Small intestine (tissue), 7 donors: Measurements from ENCODE around the gene KCNE3. TPM values are rescaled to one million over a fixed set of nuclear protein-coding genes. Genes with fewer than 3 reads are reported as not detected.

Experiments used
- DNase-seq, 2 donors: peaks; one replicate each; pipeline versions ENCODE4 v3.0.0 to v3.0.0-alpha.2; 2013
- FAIRE-seq: peaks from 2 replicates; lab custom pipeline; 2012; peaks lifted over from hg19 to GRCh38; lab: Jason Lieb, UNC
- H3K27ac ChIP-seq, 3 donors: one replicate each; pipeline ENCODE4 v1.5.1; 2013; ENCODE audit warnings: low read length in 2 of 3, mild to moderate bottlenecking in 2 of 3, control low read depth in 1 of 3, inconsistent platforms in 1 of 3, low read depth in 1 of 3, moderate library complexity in 1 of 3
- H3K27me3 ChIP-seq, 3 donors: one replicate each; pipeline ENCODE4 v1.6.1; 2013; ENCODE audit warnings: low read length in 3 of 3, inconsistent platforms in 1 of 3; ENCODE audit not compliant: control insufficient read depth in 3 of 3, insufficient read depth in 3 of 3
- H3K36me3 ChIP-seq, 3 donors: one replicate each; pipeline ENCODE4 v1.6.1; 2013; ENCODE audit warnings: low read length in 3 of 3, inconsistent platforms in 1 of 3, low read depth in 1 of 3, mild to moderate bottlenecking in 1 of 3, moderate library complexity in 1 of 3; ENCODE audit not compliant: control insufficient read depth in 3 of 3, insufficient read depth in 2 of 3
- H3K4me1 ChIP-seq, 3 donors: one replicate each; pipeline ENCODE4 v1.6.1; 2013; ENCODE audit warnings: low read length in 2 of 3, inconsistent platforms in 1 of 3, low read depth in 1 of 3, mild to moderate bottlenecking in 1 of 3, moderate library complexity in 1 of 3; ENCODE audit not compliant: control insufficient read depth in 3 of 3, insufficient read depth in 2 of 3
- H3K4me3 ChIP-seq, 3 donors: one replicate each; pipeline ENCODE4 v1.5.1; 2013; ENCODE audit warnings: low read length in 3 of 3, control low read depth in 1 of 3, inconsistent platforms in 1 of 3, low read depth in 1 of 3, mild to moderate bottlenecking in 1 of 3, moderate library complexity in 1 of 3
- H3K9me3 ChIP-seq, 2 donors: one replicate each; pipeline ENCODE4 v1.6.1; 2013; ENCODE audit warnings: low read depth in 1 of 2, low read length in 1 of 2; ENCODE audit not compliant: control insufficient read depth in 2 of 2, insufficient read depth in 1 of 2
- WGBS, 3 donors: extraction: QIAGEN DNeasy Blood & Tissue Kit; methylation state at CpG; one replicate each; pipeline ENCODE4 v1.1.7; 2013; 5-methylcytosine and 5-hydroxymethylcytosine counted together
- polyA plus RNA-seq, 4 donors: library from polyadenylated mRNA; stranded (reverse) in 3 of 4; unstranded in 1 of 4; fragments of 200-250 nt in 3 of 4; fragments of 120-200 nt in 1 of 4; gene quantifications; one replicate each; pipeline versions ENCODE4 v1.2.1 to v1.2.3, GENCODE V29; 2013
- donor health status: healthy with polysubstance abuse.
- donor health status: control.
- donor health status: control.
- donor health status: Bipolar disorder and iron deficiency.
- donor health status: healthy.

KCNE3 gene
- polyA plus RNA-seq, 4 donors, result 17.0 to 88.4 (median 29.3) TPM

- Histone ChIP-seq H3K27ac (no peak overlapping the region), H3K4me3 (no peak overlapping the region), H3K36me3 (no peaks in the 10 kb centered on the region), H3K27me3 (no peaks in the 10 kb centered on the region), H3K9me3 (no peaks in the 10 kb centered on the region), H3K4me1 (no peaks in the 10 kb centered on the region)
- FAIRE-seq (no peak), DNase-seq (no peak)
- WGBS, 3 donors, result 85 to 87% (median 86%) methylated on average over 2 of the region's 2 CpGs
Observed at GRCh38 chr11:74476536-74476935, 9.2 kb upstream of the KCNE3 start.

- Histone ChIP-seq H3K9me3 (no peaks in the 10 kb centered on the region), H3K4me1 (no peaks in the 10 kb centered on the region), H3K27me3 (no peaks in the 10 kb centered on the region), H3K36me3 (no peaks in the 10 kb centered on the region), H3K27ac (no peak overlapping the region), H3K4me3 (no peak overlapping the region)
- FAIRE-seq, result no peak
- DNase-seq, result no peak
- WGBS, 3 donors, result 20 to 33% (median 23%) methylated on average over 1 of the region's 1 CpG
Observed at GRCh38 chr11:74474316-74474715, 7.0 kb upstream of the KCNE3 start.

- Histone ChIP-seq H3K4me3 (no peak overlapping the region), H3K9me3 (no peaks in the 10 kb centered on the region), H3K27me3 (no peaks in the 10 kb centered on the region), H3K4me1 (no peaks in the 10 kb centered on the region), H3K36me3 (no peaks in the 10 kb centered on the region), H3K27ac (no peak overlapping the region)
- no peak for DNase-seq
- FAIRE-seq, result no peak
- 70 to 77% (median 76%) methylated on average over 10 of the region's 10 CpGs for WGBS, 3 donors
Observed at GRCh38 chr11:74473382-74474173, 6.2 kb upstream of the KCNE3 start.

- peaks cover 0 to 1% (median 0%) of the 10 kb centered on the region in 3 donors for H3K36me3 ChIP-seq
- no peaks in the 10 kb centered on the region for H3K27me3 ChIP-seq
- FAIRE-seq (no peak), DNase-seq (no peak)
- no peak overlapping the region for H3K4me3 ChIP-seq
- H3K27ac ChIP-seq, result no peak overlapping the region
- no peaks in the 10 kb centered on the region for H3K9me3 ChIP-seq
- 74 to 81% (median 78%) methylated on average over 5 of the region's 5 CpGs for WGBS, 3 donors
- H3K4me1 ChIP-seq, result peaks cover 0 to 9% (median 2%) of the 10 kb centered on the region in 3 donors
Observed at GRCh38 chr11:74471668-74472429, 4.5 kb upstream of the KCNE3 start.

- Histone ChIP-seq H3K27me3 (no peaks in the 10 kb centered on the region), H3K27ac (no peak overlapping the region), H3K9me3 (no peaks in the 10 kb centered on the region), H3K36me3 (peaks cover 0 to 3% (median 0%) of the 10 kb centered on the region in 3 donors), H3K4me1 (peaks cover 0 to 12% (median 2%) of the 10 kb centered on the region in 3 donors), H3K4me3 (no peak overlapping the region)
- DNase-seq (no peak), FAIRE-seq (no peak)
- WGBS, 3 donors, result 83 to 100% (median 100%) methylated on average over 1 of the region's 1 CpG
Observed at GRCh38 chr11:74471037-74471436, 3.7 kb upstream of the KCNE3 start.

GRCh38 chr11:74470526-74470925 is 3.2 kb upstream of the KCNE3 start:
- Histone ChIP-seq H3K36me3 (peaks cover 0 to 3% (median 0%) of the 10 kb centered on the region in 3 donors), H3K27me3 (no peaks in the 10 kb centered on the region), H3K4me1 (peaks cover 0 to 17% (median 2%) of the 10 kb centered on the region in 3 donors), H3K4me3 (no peak overlapping the region), H3K9me3 (no peaks in the 10 kb centered on the region), H3K27ac (no peak overlapping the region)
- FAIRE-seq, result no peak
- DNase-seq, result no peak
- WGBS, 3 donors, result 72 to 87% (median 73%) methylated on average over 2 of the region's 2 CpGs

GRCh38 chr11:74468936-74469335 is 1.6 kb upstream of the KCNE3 start:
- H3K4me3 ChIP-seq, result no peak overlapping the region
- 71 to 91% (median 83%) methylated on average over 1 of the region's 1 CpG for WGBS, 3 donors
- no peak for DNase-seq
- H3K27ac ChIP-seq, result no peak overlapping the region
- H3K4me1 ChIP-seq, result peaks cover 0 to 30% (median 7%) of the 10 kb centered on the region in 3 donors
- no peaks in the 10 kb centered on the region for H3K9me3 ChIP-seq
- FAIRE-seq, result no peak
- peaks cover 0 to 3% (median 0%) of the 10 kb centered on the region in 3 donors for H3K36me3 ChIP-seq
- H3K27me3 ChIP-seq, result no peaks in the 10 kb centered on the region

- DNase-seq, result no peak
- H3K4me1 ChIP-seq, result peaks cover 0 to 32% (median 7%) of the 10 kb centered on the region in 3 donors
- no peak overlapping the region for H3K27ac ChIP-seq
- FAIRE-seq, result no peak
- H3K36me3 ChIP-seq, result peaks cover 0 to 5% (median 0%) of the 10 kb centered on the region in 3 donors
- no peaks in the 10 kb centered on the region for H3K27me3 ChIP-seq
- H3K9me3 ChIP-seq, result no peaks in the 10 kb centered on the region
- no peak overlapping the region for H3K4me3 ChIP-seq
Observed at GRCh38 chr11:74468521-74468920, 1.2 kb upstream of the KCNE3 start.
